ENCODE measurements around the gene KNOP1.

Gene KNOP1

GRCh38 chr16:19690196-19690595 is 27.8 kb downstream of the KNOP1 start:
- TF ChIP-seq CTCF (IDR thresholded peaks at IDR 0.05; ENCODE audit: insufficient read depth, missing control alignments), result no peak
- no peak for DNase-seq (ENCODE audit: insufficient read length, low spot score)
- no peak for FAIRE-seq

- FAIRE-seq (no peak), DNase-seq (ENCODE audit: insufficient read length, low spot score) (no peak)
- TF ChIP-seq CTCF (IDR thresholded peaks at IDR 0.05; ENCODE audit: insufficient read depth, missing control alignments), result no peak
Measured at GRCh38 chr16:19689342-19689741, 28.7 kb downstream of the KNOP1 start.

- no peak for FAIRE-seq
- no peak for TF ChIP-seq CTCF (IDR thresholded peaks at IDR 0.05; ENCODE audit: insufficient read depth, missing control alignments)
- DNase-seq (ENCODE audit: insufficient read length, low spot score), result no peak
Measured at GRCh38 chr16:19688396-19689024, 29.5 kb downstream of the KNOP1 start.

- FAIRE-seq, result no peak
- no peak for TF ChIP-seq CTCF (IDR thresholded peaks at IDR 0.05; ENCODE audit: insufficient read depth, missing control alignments)
Measured at GRCh38 chr16:19687279-19687678, 30.7 kb downstream of the KNOP1 start.

GRCh38 chr16:19685176-19685575 is 32.9 kb downstream of the KNOP1 start:
- DNase-seq (ENCODE audit: insufficient read length, low spot score) (no peak), FAIRE-seq (no peak)
- no peak for TF ChIP-seq CTCF (IDR thresholded peaks at IDR 0.05; ENCODE audit: insufficient read depth, missing control alignments)

More at GRCh38 chr16:19687279-19687678, 30.7 kb downstream of the KNOP1 start:
- DNase-seq (ENCODE audit: insufficient read length, low spot score), result no peak

- FAIRE-seq (no peak), DNase-seq (ENCODE audit: insufficient read length, low spot score) (no peak)
- no peak for TF ChIP-seq CTCF (IDR thresholded peaks at IDR 0.05; ENCODE audit: insufficient read depth, missing control alignments)
Measured at GRCh38 chr16:19683453-19684236, 34.4 kb downstream of the KNOP1 start.

- TF ChIP-seq CTCF (IDR thresholded peaks at IDR 0.05; ENCODE audit: insufficient read depth, missing control alignments), result no peak
- FAIRE-seq (no peak), DNase-seq (ENCODE audit: insufficient read length, low spot score) (no peak)
Measured at GRCh38 chr16:19681637-19682036, 36.4 kb downstream of the KNOP1 start.
